Hepatocyte (in vitro differentiated cells): ENCODE data around the gene CHAMP1.

Source experiments
- EZH2 ChIP-seq: fragments of 200-600 bp; sonication (generic); IDR thresholded peaks from 2 replicates; pipeline ENCODE4 v1.6.1; 2016; ENCODE audit warnings: antibody characterized with exemption, mild to moderate bottlenecking, borderline replicate concordance
- EZH2phosphoT487 ChIP-seq: fragments of 200-600 bp; sonication (generic); IDR thresholded peaks from one replicate; pipeline ENCODE4 v1.6.1; 2018; ENCODE audit warnings: antibody characterized with exemption, mild to moderate bottlenecking, low read depth, moderate library complexity; ENCODE audit not compliant: unreplicated experiment, severe bottlenecking
- TF ChIP-seq, protein P1 (sequence below): fragments of 200-600 bp; sonication (generic); IDR thresholded peaks from 2 replicates; pipeline ENCODE4 v1.5.1; 2016; ENCODE audit warnings: antibody characterized with exemption, mild to moderate bottlenecking; ENCODE audit not compliant: poor library complexity

DNA sequence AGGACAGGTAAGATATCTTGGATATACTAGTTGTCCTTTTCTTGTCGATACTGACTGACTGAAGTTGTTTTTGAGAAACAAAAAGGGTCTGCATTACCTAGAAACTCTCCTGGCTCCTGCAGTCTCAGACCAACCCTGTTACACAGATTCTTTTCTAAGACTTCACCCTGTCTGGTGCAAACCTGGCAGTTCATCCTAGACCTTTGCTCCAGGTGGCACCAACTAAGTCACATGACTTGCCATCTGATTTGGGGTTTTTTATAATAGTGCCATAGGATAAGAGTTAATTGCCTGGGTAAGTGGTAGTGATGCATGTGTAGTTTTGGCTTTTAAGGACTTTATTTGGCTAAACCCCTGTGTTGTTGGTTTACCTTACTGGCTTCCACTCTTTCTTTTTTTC is 14.3 kb downstream of the CHAMP1 start:
- TF ChIP-seq, protein P1, sequence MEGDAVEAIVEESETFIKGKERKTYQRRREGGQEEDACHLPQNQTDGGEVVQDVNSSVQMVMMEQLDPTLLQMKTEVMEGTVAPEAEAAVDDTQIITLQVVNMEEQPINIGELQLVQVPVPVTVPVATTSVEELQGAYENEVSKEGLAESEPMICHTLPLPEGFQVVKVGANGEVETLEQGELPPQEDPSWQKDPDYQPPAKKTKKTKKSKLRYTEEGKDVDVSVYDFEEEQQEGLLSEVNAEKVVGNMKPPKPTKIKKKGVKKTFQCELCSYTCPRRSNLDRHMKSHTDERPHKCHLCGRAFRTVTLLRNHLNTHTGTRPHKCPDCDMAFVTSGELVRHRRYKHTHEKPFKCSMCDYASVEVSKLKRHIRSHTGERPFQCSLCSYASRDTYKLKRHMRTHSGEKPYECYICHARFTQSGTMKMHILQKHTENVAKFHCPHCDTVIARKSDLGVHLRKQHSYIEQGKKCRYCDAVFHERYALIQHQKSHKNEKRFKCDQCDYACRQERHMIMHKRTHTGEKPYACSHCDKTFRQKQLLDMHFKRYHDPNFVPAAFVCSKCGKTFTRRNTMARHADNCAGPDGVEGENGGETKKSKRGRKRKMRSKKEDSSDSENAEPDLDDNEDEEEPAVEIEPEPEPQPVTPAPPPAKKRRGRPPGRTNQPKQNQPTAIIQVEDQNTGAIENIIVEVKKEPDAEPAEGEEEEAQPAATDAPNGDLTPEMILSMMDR: no peak
- no peak for TF ChIP-seq EZH2
- TF ChIP-seq EZH2phosphoT487: no peak
